C4-2B (cell line): Measurements from ENCODE around the gene COX6B2.

Source experiments
- ZFX ChIP-seq: fragments of 450-650 bp; IDR thresholded peaks from 2 replicates; pipeline ENCODE4 v1.6.1; 2017
- TF ChIP-seq, protein P1 (sequence below): fragments of 450-650 bp; conservative IDR thresholded peaks from 2 replicates; pipeline ENCODE4 v1.5.1; 2017; ENCODE audit warnings: mild to moderate bottlenecking

- TF ChIP-seq, protein P1, sequence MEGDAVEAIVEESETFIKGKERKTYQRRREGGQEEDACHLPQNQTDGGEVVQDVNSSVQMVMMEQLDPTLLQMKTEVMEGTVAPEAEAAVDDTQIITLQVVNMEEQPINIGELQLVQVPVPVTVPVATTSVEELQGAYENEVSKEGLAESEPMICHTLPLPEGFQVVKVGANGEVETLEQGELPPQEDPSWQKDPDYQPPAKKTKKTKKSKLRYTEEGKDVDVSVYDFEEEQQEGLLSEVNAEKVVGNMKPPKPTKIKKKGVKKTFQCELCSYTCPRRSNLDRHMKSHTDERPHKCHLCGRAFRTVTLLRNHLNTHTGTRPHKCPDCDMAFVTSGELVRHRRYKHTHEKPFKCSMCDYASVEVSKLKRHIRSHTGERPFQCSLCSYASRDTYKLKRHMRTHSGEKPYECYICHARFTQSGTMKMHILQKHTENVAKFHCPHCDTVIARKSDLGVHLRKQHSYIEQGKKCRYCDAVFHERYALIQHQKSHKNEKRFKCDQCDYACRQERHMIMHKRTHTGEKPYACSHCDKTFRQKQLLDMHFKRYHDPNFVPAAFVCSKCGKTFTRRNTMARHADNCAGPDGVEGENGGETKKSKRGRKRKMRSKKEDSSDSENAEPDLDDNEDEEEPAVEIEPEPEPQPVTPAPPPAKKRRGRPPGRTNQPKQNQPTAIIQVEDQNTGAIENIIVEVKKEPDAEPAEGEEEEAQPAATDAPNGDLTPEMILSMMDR: no peak
- TF ChIP-seq ZFX: no peak
Observed at GRCh38 chr19:55358493-55358892, 4.0 kb upstream of the COX6B2 start.
